Measurements from ENCODE around the gene MYD88. TPM values are rescaled to one million over a fixed set of nuclear protein-coding genes. Genes with fewer than 3 reads are reported as not detected.
A peak's percentile ranks its signal among the peaks of the same experiment; 100 is the strongest.
"Not testable (repeated sequence)": the region's sequence is repeated elsewhere in the genome, so short reads cannot be mapped to it uniquely, and the experiment has no call there.

Gene MYD88
- total RNA-seq, 2 donors from 2014 or later = 10.8 to 19.0 TPM

DNA sequence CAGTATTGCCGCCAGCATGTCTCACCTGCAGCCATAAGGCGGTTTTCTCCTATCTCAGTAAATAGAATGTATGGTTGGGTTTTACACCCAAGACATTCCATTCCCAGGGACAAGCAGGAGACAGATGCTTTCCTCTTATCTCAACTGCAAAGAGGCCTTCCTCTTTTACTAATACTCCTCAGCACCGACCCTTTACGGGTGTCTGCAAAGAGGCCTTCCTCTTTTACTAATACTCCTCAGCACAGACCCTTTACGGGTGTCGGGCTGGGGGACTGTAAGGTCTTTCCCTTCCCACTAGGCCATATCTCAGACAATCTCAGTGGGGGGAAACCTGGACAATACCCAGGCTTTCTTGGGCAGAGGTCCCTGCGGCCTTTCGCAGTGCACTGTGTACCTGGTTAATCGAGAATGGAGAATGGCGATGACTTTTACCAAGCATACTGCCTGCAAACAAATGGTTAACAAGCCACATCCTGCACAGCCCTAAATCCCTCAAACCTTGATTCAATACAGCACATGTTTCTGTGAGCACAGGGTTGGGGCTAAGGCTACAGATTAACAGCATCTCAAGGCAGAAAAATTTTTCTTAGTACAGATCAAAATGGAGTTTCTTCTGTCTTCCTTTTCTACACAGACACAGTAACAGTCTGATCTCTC lies 2.7 kb upstream of the MYD88 start:
- ATAC-seq, DNase-seq: not testable (repeated sequence)
- intact Hi-C loops (cut with DNase I) = loop anchor here in 1 of 2 donors (10.0 kb wide), 1 partner anchor 109 kb away; no protein-coding TSS in a partner anchor

DNA sequence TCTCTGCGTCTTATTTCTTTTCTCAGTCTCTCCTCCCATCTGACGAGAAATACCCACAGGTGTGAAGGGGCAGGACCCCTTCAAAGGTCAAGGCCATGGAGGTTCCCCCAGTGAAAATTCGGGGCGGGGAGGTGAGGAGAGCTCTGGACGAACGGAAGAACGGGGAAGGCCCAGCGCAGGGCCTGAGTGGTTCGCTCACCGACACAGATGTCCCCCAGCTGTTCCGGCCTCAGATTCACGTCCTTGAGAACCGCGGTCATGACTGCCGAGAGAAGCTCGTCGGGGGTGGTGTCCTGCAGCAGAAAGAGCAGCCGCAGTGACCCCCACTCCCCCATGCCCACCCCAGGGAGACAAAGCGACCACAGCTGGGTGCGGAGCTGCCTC lies 2.1 kb upstream of the MYD88 start:
- ATAC-seq = peak in 1 of 2 donors; percentile 3
- intact Hi-C loops (cut with DNase I) = loop anchor here in 1 of 2 donors (10.0 kb wide), 1 partner anchor 108 kb away; no protein-coding TSS in a partner anchor
- no peak for DNase-seq

DNA sequence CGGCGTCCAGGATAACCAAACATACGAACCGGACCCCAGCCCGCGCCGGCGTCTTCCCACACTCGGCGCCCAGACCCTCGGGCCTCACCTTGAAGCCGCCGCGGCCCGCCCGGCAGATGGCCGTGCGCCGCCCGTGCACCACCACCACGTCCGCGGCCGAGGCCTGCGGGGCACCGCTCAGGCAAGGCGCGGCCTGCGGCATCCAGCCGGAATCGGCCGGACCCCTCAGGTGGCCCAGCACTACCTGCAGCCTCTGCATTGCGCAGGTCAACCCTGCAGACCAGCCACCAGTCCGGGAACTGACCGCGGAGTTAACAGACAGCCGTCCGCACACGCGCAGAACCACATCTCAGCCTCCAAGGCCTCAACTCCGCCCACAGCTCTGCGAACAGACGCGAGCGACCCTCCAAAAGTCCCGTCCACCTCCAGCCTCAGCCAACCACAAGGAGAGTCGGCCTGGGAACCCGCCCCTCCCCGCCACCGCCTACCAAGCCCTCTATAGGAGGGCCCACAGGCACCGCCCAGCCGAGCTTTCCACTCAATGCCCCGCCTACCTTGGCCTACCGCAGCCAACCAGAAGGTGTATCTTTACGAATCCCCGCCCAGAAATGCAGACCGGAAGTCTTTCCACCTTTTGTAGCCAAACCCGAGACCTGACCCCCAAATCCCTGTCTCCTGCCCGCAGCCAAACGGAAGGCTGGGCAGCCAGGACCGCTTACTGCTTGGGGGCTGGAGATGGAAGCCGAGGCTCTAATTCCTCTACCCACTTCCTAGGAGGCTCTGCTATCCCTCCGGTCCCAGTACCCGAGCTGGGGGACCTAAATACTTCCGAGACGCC lies 1.5 kb upstream of the MYD88 start, which contains the start of gene ACAA1:
Gene ACAA1, minus strand, starts transcription at position 351 of the 838 bp plus-strand sequence. Its CDS starts 92 bp downstream, at position 259.
- DNase-seq = peak; percentile 100
- intact Hi-C loops (cut with DNase I) = loop anchor here in 1 of 2 donors (10.0 kb wide), 1 partner anchor 108 kb away; no protein-coding TSS in a partner anchor
- peak; percentile 95 to 97 for ATAC-seq

DNA sequence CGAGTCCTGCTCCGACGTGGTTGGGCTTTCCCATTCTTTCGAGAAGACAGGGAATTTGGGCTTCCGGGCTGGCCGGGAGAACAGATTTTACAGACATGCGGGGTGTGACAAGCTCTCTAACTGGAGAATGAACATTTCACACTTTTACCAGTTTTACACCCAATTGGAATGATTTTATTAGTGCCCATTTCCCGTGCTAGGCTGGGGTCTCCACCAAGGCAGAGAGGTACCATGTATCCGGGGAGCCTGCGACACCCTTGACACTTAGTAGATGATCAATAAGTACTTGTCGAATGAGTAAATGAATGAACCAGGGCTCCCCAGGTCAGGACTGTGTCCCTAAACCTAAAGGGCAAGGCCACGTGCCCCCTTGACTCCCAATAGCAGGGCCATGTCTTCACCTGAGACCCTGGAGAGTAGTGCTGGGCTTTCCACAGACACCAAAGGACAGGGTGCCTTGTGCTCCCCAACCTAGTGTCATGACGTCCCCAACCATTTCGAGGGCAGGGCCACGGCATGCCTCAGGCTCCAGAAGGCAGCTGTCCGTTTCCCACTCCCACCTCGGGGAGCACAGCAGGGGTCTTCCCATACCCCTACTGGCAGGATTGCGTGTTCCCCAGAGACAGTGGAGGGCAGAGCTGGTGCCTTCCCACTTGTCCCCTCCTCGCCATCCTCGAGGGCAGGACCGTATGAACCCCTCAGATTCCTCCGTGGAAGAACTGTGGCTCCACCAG lies 679 bp upstream of the MYD88 start:
- ATAC-seq (peak; percentile 0 to 23), DNase-seq (no peak)
- intact Hi-C loops (cut with DNase I) = loop anchor here in 1 of 2 donors (10.0 kb wide), 1 partner anchor 107 kb away; no protein-coding TSS in a partner anchor

DNA sequence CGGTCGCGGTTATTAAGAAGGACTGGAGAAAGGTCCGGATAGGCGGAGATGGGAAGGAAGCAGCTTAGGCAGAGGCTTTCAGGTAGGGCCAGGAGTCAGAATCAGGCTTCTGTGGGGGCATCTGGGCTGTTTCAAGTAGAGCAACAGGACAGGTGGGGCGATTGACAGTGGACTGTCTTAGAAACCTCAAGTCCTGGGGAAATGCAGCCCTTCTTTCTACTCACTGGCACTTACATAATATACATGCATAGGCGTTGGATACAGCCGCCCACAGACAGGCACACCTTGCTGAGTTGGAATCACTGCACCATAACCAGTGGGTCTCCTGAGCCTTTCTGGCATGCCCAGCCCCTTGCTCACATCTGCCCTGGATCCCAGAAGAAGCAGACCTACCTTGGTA lies 730 bp downstream of the MYD88 start:
- intact Hi-C loops (cut with DNase I) = loop anchor here in 1 of 2 donors (10.0 kb wide), 1 partner anchor 106 kb away; no protein-coding TSS in a partner anchor
- ATAC-seq = no peak
- DNase-seq = no peak

DNA sequence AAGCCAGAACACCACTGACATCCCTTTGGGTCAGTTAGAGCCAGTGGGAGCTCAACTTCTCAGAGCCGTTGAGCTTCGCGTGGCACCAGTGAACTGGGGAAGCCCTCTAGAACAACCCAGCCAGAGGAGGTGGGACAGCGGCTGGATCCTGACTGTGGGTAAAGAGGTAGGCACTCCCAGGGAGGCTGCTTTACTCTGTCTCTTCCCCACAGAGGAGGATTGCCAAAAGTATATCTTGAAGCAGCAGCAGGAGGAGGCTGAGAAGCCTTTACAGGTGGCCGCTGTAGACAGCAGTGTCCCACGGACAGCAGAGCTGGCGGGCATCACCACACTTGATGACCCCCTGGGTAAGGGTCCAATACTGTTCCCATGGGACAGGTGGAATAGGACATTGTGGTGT lies 1.2 kb downstream of the MYD88 start:
- DNase-seq = no peak
- intact Hi-C loops (cut with DNase I) = loop anchor here in 1 of 2 donors (10.0 kb wide), 1 partner anchor 105 kb away; no protein-coding TSS in a partner anchor
- ATAC-seq = no peak

DNA sequence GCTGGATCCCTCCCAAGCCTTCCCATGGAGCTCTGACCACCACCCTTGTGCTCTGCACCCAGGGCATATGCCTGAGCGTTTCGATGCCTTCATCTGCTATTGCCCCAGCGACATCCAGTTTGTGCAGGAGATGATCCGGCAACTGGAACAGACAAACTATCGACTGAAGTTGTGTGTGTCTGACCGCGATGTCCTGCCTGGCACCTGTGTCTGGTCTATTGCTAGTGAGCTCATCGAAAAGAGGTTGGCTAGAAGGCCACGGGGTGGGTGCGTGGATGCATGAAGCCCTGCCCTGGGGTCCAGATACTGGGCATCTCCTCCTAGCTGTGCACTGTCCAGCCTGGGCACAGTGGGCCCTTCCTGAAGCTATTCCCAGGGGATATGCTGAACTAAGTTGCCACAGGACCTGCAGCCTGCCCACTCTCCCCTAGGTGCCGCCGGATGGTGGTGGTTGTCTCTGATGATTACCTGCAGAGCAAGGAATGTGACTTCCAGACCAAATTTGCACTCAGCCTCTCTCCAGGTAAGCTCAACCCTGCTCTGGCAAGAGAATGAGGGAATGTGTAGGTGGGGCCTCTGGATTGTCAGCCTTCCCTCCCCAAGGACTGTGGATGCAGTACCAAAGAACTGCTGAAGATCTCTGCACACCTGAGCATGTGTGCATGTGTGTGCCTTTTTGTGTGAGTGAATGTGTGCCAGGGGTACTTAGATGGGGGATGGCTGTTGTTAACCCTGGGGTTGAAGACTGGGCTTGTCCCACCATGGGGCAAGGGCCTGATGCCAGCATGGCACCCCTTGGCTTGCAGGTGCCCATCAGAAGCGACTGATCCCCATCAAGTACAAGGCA lies 2.1 kb downstream of the MYD88 start:
- DNase-seq (no peak), ATAC-seq (no peak)
- intact Hi-C loops (cut with DNase I) = no loop called here

DNA sequence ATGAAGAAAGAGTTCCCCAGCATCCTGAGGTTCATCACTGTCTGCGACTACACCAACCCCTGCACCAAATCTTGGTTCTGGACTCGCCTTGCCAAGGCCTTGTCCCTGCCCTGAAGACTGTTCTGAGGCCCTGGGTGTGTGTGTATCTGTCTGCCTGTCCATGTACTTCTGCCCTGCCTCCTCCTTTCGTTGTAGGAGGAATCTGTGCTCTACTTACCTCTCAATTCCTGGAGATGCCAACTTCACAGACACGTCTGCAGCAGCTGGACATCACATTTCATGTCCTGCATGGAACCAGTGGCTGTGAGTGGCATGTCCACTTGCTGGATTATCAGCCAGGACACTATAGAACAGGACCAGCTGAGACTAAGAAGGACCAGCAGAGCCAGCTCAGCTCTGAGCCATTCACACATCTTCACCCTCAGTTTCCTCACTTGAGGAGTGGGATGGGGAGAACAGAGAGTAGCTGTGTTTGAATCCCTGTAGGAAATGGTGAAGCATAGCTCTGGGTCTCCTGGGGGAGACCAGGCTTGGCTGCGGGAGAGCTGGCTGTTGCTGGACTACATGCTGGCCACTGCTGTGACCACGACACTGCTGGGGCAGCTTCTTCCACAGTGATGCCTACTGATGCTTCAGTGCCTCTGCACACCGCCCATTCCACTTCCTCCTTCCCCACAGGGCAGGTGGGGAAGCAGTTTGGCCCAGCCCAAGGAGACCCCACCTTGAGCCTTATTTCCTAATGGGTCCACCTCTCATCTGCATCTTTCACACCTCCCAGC lies 2.9 kb downstream of the MYD88 start:
- no peak for ATAC-seq
- intact Hi-C loops (cut with DNase I) = no loop called here
- no peak for DNase-seq

DNA sequence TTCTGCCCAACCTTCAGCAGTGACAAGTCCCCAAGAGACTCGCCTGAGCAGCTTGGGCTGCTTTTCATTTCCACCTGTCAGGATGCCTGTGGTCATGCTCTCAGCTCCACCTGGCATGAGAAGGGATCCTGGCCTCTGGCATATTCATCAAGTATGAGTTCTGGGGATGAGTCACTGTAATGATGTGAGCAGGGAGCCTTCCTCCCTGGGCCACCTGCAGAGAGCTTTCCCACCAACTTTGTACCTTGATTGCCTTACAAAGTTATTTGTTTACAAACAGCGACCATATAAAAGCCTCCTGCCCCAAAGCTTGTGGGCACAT lies 3.5 kb downstream of the MYD88 start:
- DNase-seq (no peak), ATAC-seq (no peak)
- intact Hi-C loops (cut with DNase I) = no loop called here

DNA sequence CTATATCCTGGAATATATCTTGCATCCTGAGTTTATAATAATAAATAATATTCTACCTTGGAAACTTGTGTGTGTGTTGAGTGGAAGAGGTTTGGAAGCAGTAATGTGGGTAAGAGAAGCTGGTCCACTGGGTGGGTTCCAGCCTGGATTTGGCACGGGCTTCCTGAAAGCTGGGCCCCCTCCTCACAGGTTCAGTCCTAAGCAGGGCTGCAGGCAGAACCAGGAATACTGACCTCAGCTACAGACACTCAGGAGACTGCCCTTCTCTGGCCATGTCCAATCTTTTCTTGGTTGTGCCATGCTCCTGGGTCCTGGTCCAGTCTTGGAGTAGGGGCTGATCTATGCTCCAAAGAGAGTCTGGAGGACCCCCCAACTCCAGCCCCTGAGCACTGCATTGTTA lies 4.5 kb downstream of the MYD88 start:
- ATAC-seq = no peak
- DNase-seq = no peak
- intact Hi-C loops (cut with DNase I) = no loop called here

DNA sequence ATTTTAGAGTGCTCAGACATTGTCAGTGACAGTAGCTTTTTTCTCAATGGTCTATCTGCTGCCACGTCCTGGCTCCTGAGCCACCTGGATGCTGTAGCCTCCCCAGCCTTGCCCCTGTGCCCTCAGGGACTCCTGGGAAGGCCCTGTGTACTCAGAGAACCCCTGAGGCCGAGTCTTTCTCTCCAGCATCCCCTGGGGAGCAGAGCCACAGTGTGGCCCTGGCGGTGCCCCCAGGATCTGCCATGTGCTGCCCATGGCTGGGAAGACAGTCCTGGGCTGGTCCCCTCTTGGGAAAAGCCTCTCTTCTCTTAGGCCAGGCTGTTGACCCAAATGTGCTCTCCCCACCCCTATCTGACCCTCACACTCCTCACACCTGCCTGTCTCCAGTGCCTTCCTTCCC lies 5.0 kb downstream of the MYD88 start:
- DNase-seq (no peak), ATAC-seq (no peak)
- intact Hi-C loops (cut with DNase I) = no loop called here

DNA sequence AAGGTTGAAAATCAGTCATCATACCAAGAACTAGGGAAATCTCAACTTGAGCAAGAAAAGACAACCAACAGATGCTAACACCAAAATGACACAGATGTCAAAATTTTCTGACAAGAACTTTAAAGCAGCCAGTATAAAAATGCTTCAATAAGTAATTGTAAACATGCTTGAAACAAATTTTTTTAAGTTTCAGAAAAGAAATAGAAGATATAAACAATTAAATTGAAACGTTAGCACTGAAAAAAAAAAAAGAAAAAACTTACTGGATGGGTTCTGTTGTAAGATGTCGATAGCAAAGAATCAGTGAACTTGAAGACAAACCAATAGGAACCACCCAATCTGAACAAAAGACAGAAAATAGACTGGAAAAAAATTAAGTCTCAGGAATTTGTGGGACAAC lies 8.0 kb downstream of the MYD88 start:
- DNase-seq = no peak
- ATAC-seq = no peak
- intact Hi-C loops (cut with DNase I) = no loop called here

DNA sequence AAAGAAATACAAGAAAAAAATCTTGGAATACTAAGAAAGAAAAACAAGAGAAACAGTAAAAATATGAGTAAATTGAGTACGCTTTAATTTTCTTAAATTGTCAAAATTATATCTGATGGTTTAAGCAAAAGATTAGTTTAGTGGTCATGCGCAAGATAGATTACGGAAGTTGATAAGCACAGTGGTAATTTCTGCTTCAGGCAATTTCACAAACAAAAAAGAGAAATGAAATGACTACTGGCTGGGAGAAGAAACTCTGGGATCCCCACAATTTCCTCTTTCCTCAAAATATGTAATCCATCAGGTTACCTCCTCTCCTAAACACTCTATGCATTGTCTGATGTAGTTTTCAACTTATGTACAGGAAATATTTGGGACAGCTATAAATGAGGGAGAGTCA lies 9.0 kb downstream of the MYD88 start:
- intact Hi-C loops (cut with DNase I) = no loop called here
- DNase-seq (no peak), ATAC-seq (no peak)

DNA sequence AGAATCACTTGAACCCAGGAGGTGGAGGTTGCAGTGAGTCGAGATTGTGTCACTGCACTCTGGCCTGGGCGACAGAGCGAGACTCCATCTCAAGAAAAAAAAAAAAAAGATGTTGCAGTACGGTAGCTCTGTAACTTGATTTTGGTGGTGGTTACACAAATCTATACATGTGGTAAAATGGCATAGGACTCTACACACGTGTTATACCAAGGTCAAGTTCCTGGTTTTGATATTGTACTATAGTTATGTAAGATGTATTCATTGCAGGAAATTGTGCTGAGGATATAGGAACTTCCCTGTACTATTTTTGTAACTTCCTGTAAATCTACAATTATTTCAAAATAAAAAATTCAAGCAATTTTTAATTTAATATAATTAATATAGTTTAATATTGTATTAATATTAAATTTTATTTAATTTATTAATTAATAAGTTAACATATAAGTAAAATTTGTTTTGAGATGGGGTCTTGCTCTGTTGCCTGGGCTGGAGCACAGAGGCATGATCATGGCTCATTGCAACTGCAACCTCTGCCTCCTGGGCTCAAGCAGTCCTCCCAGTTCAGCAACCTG lies 9.9 kb downstream of the MYD88 start:
- ATAC-seq (peak in 1 of 2 donors; percentile 38), DNase-seq (no peak)
- intact Hi-C loops (cut with DNase I) = no loop called here

DNA sequence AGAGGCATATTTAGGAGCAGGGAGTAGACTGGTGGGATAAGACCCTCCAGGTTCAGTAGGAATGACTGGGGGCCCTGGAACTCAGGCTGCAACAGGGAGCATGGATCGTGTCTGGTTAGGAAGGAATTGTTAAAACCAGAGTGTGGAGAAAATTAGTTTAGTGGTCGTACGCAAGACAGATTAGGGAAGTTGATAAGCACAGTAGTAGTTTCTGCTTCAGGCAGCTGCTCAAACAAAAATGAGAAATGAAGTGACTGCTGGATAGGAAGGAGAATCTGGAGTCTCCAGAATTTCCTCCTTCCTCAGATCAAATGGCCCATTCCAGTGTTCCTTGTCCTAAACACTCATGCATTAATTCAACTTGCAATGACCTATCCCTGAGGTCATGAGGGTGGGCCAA lies 11.2 kb downstream of the MYD88 start:
- intact Hi-C loops (cut with DNase I) = no loop called here
- DNase-seq = no peak

DNA sequence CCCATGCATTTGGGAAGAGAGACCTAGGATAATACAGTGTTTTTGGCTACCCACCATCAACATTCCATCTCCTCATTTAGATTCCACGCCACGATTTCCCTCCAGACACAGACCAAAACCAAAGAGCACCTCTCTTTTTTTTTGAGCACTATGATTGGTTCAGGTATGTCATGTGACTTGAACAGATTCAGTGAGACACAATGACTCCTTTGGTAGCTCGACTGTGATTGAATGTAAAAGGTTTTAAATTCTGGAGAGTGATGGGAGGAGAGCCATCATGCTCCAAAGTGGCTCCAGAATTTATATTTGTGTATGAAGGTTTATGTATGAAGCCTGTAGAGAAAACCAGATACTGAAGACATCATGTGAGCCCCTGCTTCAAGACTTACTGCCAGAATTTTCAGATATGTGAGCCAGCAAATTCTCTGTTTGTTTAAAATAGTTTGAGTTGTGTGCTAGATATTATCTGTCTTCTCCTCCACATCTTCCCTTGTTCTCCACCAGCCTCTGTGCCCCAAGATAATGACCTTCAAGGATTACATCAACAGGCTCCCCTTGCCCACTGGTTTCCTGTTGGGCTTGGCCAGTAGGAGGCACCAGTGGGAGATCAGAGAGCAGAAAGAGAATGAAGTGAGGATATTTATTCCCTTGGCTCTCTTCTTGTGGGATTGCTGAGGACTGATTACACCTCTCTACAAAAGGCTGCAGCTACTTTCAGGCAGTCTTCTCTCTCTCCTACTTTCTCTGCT lies 12.5 kb downstream of the MYD88 start:
- DNase-seq (no peak), ATAC-seq (no peak)
- intact Hi-C loops (cut with DNase I) = no loop called here

More for the DNA sequence above, 11.2 kb downstream of the MYD88 start:
- no peak for ATAC-seq

DNA sequence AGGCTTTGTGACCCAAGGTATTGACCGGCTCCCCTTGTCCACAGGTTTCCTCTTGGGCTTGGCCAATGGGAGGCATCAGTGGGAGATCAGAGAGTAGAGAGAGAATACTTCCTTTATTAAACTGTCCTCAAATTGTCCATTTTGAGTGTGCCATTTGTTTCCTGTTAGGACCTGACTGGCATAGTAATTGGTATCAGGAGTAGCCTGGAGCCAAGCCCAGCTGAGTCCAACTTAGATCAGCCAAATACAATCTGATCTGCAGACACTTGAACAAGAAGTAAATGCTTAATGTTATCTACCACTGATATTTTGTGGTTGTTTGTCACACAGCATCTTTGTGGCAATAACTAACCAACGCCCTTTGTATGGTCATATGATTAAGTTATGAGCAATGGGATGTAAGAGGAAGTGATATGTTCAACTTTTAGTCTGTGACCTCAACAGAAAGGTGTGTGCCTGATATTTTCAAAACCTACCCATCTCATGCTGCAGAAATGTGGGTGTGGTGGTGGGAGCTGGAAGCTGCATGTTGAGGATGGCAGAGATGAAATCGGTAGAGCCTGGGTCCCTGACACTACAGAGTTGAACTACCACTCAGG lies 13.3 kb downstream of the MYD88 start:
- ATAC-seq (peak in 1 of 2 donors; percentile 9), DNase-seq (no peak)

More for the DNA sequence above, 13.3 kb downstream of the MYD88 start:
- intact Hi-C loops (cut with DNase I) = no loop called here

Data from left cardiac atrium (tissue), 4 donors.